HepG2 (cell line): Measurements from ENCODE around the gene ZNF705A. TPM values are rescaled to one million over a fixed set of nuclear protein-coding genes. Genes with fewer than 3 reads are reported as not detected.
A peak's percentile ranks its signal among the peaks of the same experiment; 100 is the strongest.

ENCODE experiments used
- ATAC-seq: fragments of 200-7000 bp; cut with Tn5 transposase; 3 replicates; pipeline ENCODE4 v1.9.1; 2020; ENCODE audit warnings: mild to moderate bottlenecking, moderate library complexity
- BruUV-seq: library from RNA; stranded (reverse); fragments of 400-500 nt; replicated peaks from 2 replicates; lab custom pipeline; 2021; lab: Mats Ljungman, UMichigan
- CTCF ChIA-PET: fragments of 300-600 bp; formaldehyde crosslinking; extraction: SDS; loops from one replicate; lab custom pipeline; 2021; ENCODE audit warnings: low total read pairs, inconsistent platforms, low intra/inter-chr PET ratio; lab: Yijun Ruan, JAX
- POLR2A ChIA-PET: fragments of 350-600 bp; sonication (Branson Sonifier 250); formaldehyde crosslinking; loops from one replicate; lab custom pipeline; 2020; ENCODE audit warnings: antibody characterized with exemption, inconsistent platforms; lab: Yijun Ruan, JAX
- DNase-seq: peaks from one replicate; pipeline ENCODE4 v3.0.0-alpha.2; 2015; ENCODE audit warnings: low spot score
- FAIRE-seq: peaks from 3 replicates; lab custom pipeline; 2011; peaks lifted over from hg19 to GRCh38; lab: Jason Lieb, UNC
- H2AFZ ChIP-seq: one replicate; pipeline ENCODE4 v1.6.1; 2011; ENCODE audit warnings: low read length, inconsistent platforms
- H3K27ac ChIP-seq: fragments of 300-600 bp; 3 replicates; pipeline ENCODE4 v1.8.0; 2011; ENCODE audit warnings: mixed run types, mild to moderate bottlenecking, mixed read lengths, low read length, inconsistent platforms; ENCODE audit not compliant: insufficient read depth; ENCODE audit errors: extremely low read length
- H3K27me3 ChIP-seq, 2 experiments: fragments of 200-600 bp in 1 of 2; 2 replicates in 1 of 2; 3 replicates in 1 of 2; pipeline versions ENCODE4 v1.6.0 to v1.8.0; 2011; ENCODE audit warnings: low read length in 2 of 2, mild to moderate bottlenecking in 2 of 2, moderate library complexity in 2 of 2, inconsistent platforms in 1 of 2; ENCODE audit not compliant: insufficient read depth in 2 of 2, control insufficient read depth in 1 of 2
- H3K36me3 ChIP-seq, 2 experiments: fragments of 200-600 bp in 1 of 2; replicated peaks in 1 of 2; 2 replicates in 1 of 2; 3 replicates in 1 of 2; pipeline versions ENCODE4 v1.5.1 to v1.8.0; 2011; ENCODE audit warnings: low read length in 2 of 2, inconsistent platforms in 1 of 2; ENCODE audit not compliant: insufficient read depth in 2 of 2, control insufficient read depth in 1 of 2
- H3K4me1 ChIP-seq: 2 replicates; pipeline ENCODE4 v1.5.1; 2012; ENCODE audit warnings: low read length, inconsistent platforms; ENCODE audit not compliant: insufficient read depth
- H3K4me2 ChIP-seq: 2 replicates; pipeline ENCODE4 v1.6.0; 2011; ENCODE audit warnings: low read depth, low read length, inconsistent platforms
- H3K4me3 ChIP-seq, 3 experiments: fragments of 200-600 bp in 1 of 3; sonication (generic), shearing (Covaris generic) in 1 of 3; replicated peaks in 1 of 3; 2 replicates each; pipeline ENCODE4 v1.5.1; 2011 to 2016; ENCODE audit warnings: low read length in 3 of 3, inconsistent platforms in 2 of 3, low read depth in 2 of 3, mild to moderate bottlenecking in 2 of 3, control low read depth in 1 of 3, mixed read lengths in 1 of 3; ENCODE audit not compliant: insufficient read depth in 1 of 3
- H3K79me2 ChIP-seq: one replicate; pipeline ENCODE4 v1.6.1; 2011; ENCODE audit warnings: low read length, inconsistent platforms; ENCODE audit not compliant: insufficient read depth
- H3K9ac ChIP-seq: 2 replicates; pipeline ENCODE4 v1.6.0; 2011; ENCODE audit warnings: mild to moderate bottlenecking, low read depth, low read length, inconsistent platforms; ENCODE audit not compliant: insufficient read depth
- H3K9me3 ChIP-seq: 2 replicates; pipeline ENCODE4 v1.5.1; 2012; ENCODE audit warnings: mild to moderate bottlenecking, low read length
- H4K20me1 ChIP-seq: 2 replicates; pipeline ENCODE4 v1.6.0; 2011; ENCODE audit warnings: inconsistent platforms, mild to moderate bottlenecking, low read length, moderate library complexity; ENCODE audit not compliant: insufficient read depth
- KMT2B ChIP-seq: IDR thresholded peaks from 2 replicates; pipeline ENCODE4 v1.6.1; 2016; ENCODE audit warnings: missing genetic modification reagents, missing compliant biosample characterization
- STAG1 ChIP-seq: sonication (generic); formaldehyde crosslinking; IDR thresholded peaks from 2 replicates; pipeline ENCODE4 v1.4.0; 2020; ENCODE audit warnings: missing genetic modification reagents
- ZNF24 ChIP-seq: fragments of 450-650 bp; IDR thresholded peaks from 2 replicates; pipeline ENCODE4 v1.6.1; 2017; ENCODE audit warnings: antibody characterized with exemption, mild to moderate bottlenecking
- ZNF274 ChIP-seq: sonication (generic); formaldehyde crosslinking; IDR thresholded peaks from 2 replicates; pipeline ENCODE4 v1.5.1; 2020; ENCODE audit warnings: mild to moderate bottlenecking, missing genetic modification reagents
- WGBS: methylation state at CpG from one replicate; pipeline ENCODE4 v1.1.6; 2017; ENCODE audit warnings: low lambda C conversion rate; 5-methylcytosine and 5-hydroxymethylcytosine counted together
- in situ Hi-C: cut with HindIII; loops from 2 replicates; pipeline ENCODE4 v1.10.0; 2017; ENCODE audit warnings: low pct_unique_long_range_greater_than_20kb; ENCODE audit not compliant: extremely low pct_ligation_motif_present
- intact Hi-C: fragments of 100-400 bp; cut with micrococcal nuclease; formaldehyde crosslinking; loops from one replicate; pipeline ENCODE4 v1.10.0; 2022; ENCODE audit not compliant: unreplicated experiment
- polyA plus RNA-seq, 8 experiments: library from polyadenylated mRNA; depleted of rRNA in 3 of 8; stranded (reverse) in 7 of 8; unstranded in 1 of 8; fragments of >200 nt; fragmentation: Illumina TruSeq in 4 of 8; extraction: Trizol in 4 of 8; gene quantifications; 2 replicates each; pipeline versions ENCODE4 v1.2.1 to v1.2.3, GENCODE V29; 2011 to 2016; ENCODE audit warnings: low read depth in 4 of 8, missing spikeins in 1 of 8, mixed read lengths in 1 of 8; ENCODE audit not compliant: insufficient read depth in 1 of 8
- total RNA-seq, 5 experiments: library from RNA; depleted of rRNA; stranded (reverse); fragments of >200 nt; fragmentation: Illumina TruSeq; extraction: Trizol; gene quantifications; 2 replicates each; pipeline ENCODE4 v1.2.3, GENCODE V29; 2016; ENCODE audit warnings: low read depth in 1 of 5
- TF ChIP-seq, protein P1 (sequence below): sonication (generic); formaldehyde crosslinking; IDR thresholded peaks from 2 replicates; pipeline ENCODE4 v1.4.0; 2020; ENCODE audit warnings: missing genetic modification reagents, mild to moderate bottlenecking, borderline replicate concordance
- TF ChIP-seq, protein P2 (sequence below): sonication (generic); formaldehyde crosslinking; IDR thresholded peaks from 2 replicates; pipeline ENCODE4 v1.5.0; 2020; ENCODE audit warnings: mild to moderate bottlenecking, missing genetic modification reagents, borderline replicate concordance

Gene ZNF705A
- total and polyA plus RNA-seq, 2 of the 13 experiments (the other 11 are each of a cell fraction or from before 2014, with no cell fraction given), result not detected

DNA sequence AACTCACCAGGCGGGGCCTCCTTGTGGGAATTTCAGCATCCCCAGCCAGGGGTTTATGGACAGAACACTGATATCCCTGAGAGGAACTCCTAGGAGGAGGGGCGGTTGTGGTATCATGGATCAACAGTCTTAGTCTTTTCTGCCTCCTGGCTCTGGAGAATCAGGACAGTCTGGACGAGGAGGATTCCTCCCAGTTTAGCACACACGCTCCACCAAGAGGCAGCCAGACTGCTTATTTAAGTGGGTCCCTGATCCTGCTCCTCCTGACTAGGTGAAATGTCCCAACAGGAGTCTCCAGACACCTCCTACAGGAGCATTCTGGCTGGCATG, 10.4 kb upstream of the ZNF705A start:
- Histone ChIP-seq H3K27me3 (peaks cover 0 to 15% of the 10 kb centered on the region in 2 experiments; a peak in 2 of 5 replicates), H3K27ac (no peak overlapping the region), H2AFZ (no peak overlapping the region), H3K36me3 (no peaks in the 10 kb centered on the region), H3K4me3 (no peak overlapping the region), H3K4me1 (no peaks in the 10 kb centered on the region), H3K79me2 (no peaks in the 10 kb centered on the region), H4K20me1 (no peaks in the 10 kb centered on the region), H3K9me3 (no peaks in the 10 kb centered on the region), H3K9ac (no peak overlapping the region), H3K4me2 (no peak overlapping the region)
- WGBS, result 37% methylated on average over 3 of the region's 4 CpGs
- no peak for FAIRE-seq
- intact Hi-C loops (no loop called here), in situ Hi-C loops (no loop called here)
- no peak for DNase-seq
- peak; percentile 38 for ATAC-seq
- CTCF ChIA-PET, result no interaction called here
- BruUV-seq, result no TSS peak
- TF ChIP-seq, protein P1, sequence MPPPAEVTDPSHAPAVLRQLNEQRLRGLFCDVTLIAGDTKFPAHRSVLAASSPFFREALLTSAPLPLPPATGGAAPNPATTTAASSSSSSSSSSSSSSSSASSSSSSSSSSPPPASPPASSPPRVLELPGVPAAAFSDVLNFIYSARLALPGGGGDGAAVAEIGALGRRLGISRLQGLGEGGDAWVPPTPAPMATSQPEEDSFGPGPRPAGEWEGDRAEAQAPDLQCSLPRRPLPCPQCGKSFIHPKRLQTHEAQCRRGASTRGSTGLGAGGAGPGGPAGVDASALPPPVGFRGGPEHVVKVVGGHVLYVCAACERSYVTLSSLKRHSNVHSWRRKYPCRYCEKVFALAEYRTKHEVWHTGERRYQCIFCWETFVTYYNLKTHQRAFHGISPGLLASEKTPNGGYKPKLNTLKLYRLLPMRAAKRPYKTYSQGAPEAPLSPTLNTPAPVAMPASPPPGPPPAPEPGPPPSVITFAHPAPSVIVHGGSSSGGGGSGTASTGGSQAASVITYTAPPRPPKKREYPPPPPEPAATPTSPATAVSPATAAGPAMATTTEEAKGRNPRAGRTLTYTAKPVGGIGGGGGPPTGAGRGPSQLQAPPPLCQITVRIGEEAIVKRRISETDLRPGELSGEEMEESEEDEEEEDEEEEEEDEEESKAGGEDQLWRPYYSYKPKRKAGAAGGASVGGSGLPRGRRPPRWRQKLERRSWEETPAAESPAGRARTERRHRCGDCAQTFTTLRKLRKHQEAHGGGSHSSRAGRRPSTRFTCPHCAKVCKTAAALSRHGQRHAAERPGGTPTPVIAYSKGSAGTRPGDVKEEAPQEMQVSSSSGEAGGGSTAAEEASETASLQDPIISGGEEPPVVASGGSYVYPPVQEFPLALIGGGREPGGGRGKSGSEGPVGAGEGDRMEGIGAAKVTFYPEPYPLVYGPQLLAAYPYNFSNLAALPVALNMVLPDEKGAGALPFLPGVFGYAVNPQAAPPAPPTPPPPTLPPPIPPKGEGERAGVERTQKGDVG (CRISPR knock-in tag), result no peak
- POLR2A ChIA-PET, result no interaction called here

DNA sequence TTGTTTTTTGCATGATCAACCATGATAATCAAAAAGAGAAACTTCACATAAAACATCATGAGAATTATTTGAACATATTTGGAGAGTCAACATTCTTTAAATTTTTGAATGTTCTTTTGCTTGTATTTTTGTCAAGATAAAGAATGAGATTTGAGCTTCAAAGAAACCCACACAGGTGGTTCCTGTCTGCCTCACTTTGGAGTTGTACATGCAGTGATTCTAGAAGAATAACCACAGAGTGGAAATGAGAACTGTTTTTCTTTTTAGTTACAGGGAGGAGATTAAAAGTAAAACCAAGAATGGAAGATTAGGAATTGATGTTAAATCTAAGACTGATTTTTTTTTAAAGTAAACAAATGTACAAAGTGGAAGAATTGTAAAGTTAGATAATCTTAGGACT, 2.3 kb upstream of the ZNF705A start:
- Histone ChIP-seq H3K9ac (no peak overlapping the region), H3K4me1 (no peaks in the 10 kb centered on the region), H3K9me3 (no peaks in the 10 kb centered on the region), H3K27me3 (no peaks in the 10 kb centered on the region), H4K20me1 (no peaks in the 10 kb centered on the region), H3K4me3 (no peak overlapping the region)
- ATAC-seq, result no peak
- POLR2A ChIA-PET, result no interaction called here
- TF ChIP-seq ZNF24, result no peak
- no peak for TF ChIP-seq STAG1 (CRISPR knock-in tag)
- TF ChIP-seq KMT2B, result no peak
- no peak for TF ChIP-seq ZNF274
- TF ChIP-seq, protein P2, sequence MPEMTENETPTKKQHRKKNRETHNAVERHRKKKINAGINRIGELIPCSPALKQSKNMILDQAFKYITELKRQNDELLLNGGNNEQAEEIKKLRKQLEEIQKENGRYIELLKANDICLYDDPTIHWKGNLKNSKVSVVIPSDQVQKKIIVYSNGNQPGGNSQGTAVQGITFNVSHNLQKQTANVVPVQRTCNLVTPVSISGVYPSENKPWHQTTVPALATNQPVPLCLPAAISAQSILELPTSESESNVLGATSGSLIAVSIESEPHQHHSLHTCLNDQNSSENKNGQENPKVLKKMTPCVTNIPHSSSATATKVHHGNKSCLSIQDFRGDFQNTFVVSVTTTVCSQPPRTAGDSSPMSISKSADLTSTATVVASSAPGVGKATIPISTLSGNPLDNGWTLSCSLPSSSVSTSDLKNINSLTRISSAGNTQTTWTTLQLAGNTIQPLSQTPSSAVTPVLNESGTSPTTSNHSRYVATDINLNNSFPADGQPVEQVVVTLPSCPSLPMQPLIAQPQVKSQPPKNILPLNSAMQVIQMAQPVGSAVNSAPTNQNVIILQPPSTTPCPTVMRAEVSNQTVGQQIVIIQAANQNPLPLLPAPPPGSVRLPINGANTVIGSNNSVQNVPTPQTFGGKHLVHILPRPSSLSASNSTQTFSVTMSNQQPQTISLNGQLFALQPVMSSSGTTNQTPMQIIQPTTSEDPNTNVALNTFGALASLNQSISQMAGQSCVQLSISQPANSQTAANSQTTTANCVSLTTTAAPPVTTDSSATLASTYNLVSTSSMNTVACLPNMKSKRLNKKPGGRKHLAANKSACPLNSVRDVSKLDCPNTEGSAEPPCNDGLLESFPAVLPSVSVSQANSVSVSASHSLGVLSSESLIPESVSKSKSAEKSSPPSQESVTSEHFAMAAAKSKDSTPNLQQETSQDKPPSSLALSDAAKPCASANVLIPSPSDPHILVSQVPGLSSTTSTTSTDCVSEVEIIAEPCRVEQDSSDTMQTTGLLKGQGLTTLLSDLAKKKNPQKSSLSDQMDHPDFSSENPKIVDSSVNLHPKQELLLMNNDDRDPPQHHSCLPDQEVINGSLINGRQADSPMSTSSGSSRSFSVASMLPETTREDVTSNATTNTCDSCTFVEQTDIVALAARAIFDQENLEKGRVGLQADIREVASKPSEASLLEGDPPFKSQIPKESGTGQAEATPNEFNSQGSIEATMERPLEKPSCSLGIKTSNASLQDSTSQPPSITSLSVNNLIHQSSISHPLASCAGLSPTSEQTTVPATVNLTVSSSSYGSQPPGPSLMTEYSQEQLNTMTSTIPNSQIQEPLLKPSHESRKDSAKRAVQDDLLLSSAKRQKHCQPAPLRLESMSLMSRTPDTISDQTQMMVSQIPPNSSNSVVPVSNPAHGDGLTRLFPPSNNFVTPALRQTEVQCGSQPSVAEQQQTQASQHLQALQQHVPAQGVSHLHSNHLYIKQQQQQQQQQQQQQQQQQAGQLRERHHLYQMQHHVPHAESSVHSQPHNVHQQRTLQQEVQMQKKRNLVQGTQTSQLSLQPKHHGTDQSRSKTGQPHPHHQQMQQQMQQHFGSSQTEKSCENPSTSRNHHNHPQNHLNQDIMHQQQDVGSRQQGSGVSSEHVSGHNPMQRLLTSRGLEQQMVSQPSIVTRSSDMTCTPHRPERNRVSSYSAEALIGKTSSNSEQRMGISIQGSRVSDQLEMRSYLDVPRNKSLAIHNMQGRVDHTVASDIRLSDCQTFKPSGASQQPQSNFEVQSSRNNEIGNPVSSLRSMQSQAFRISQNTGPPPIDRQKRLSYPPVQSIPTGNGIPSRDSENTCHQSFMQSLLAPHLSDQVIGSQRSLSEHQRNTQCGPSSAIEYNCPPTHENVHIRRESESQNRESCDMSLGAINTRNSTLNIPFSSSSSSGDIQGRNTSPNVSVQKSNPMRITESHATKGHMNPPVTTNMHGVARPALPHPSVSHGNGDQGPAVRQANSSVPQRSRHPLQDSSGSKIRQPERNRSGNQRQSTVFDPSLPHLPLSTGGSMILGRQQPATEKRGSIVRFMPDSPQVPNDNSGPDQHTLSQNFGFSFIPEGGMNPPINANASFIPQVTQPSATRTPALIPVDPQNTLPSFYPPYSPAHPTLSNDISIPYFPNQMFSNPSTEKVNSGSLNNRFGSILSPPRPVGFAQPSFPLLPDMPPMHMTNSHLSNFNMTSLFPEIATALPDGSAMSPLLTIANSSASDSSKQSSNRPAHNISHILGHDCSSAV (CRISPR knock-in tag), result no peak
- TF ChIP-seq, all 625 proteins: peak for 0
- FAIRE-seq, result no peak
- intact Hi-C loops, result no loop called here
- DNase-seq, result no peak
- no peak overlapping the region for H3K4me2 ChIP-seq
- in situ Hi-C loops, result no loop called here
- H3K79me2 ChIP-seq, result no peaks in the 10 kb centered on the region
- H3K27ac ChIP-seq, result no peak overlapping the region
- CTCF ChIA-PET, result no interaction called here
- no TSS peak for BruUV-seq
- no peak overlapping the region for H2AFZ ChIP-seq
- no peaks in the 10 kb centered on the region for H3K36me3 ChIP-seq
